ENCODE measurements around the gene SCYL1.
"Not testable (repeated sequence)": the region's sequence is repeated elsewhere in the genome, so short reads cannot be mapped to it uniquely, and the experiment has no call there.

GRCh38 chr11:65523631-65523968, 1.3 kb upstream of the SCYL1 start:
- TF ChIP-seq CTCF (IDR thresholded peaks at IDR 0.05 in 2 of 3, conservative IDR thresholded peaks at IDR 0.05 in 1 of 3; ENCODE audit: borderline replicate concordance in 1 of 3, insufficient read depth in 1 of 3, low read depth in 2 of 3, low read length in 2 of 3); REST (IDR thresholded peaks at IDR 0.05; ENCODE audit: low read depth); CEBPB (IDR thresholded peaks at IDR 0.05; ENCODE audit: low read depth); CBX3 (IDR thresholded peaks at IDR 0.05; ENCODE audit: low read depth); EZH2 (IDR thresholded peaks at IDR 0.05); YY1 (IDR thresholded peaks at IDR 0.05; ENCODE audit: extremely low read depth, insufficient replicate concordance, low read depth, low read length); POLR2A (IDR thresholded peaks at IDR 0.05; ENCODE audit: borderline replicate concordance, extremely low read depth, insufficient read depth, insufficient read length): not testable (repeated sequence)
